H1 (cell line): Measurements from ENCODE around the gene PDZD2. TPM values are rescaled to one million over a fixed set of nuclear protein-coding genes. Genes with fewer than 3 reads are reported as not detected.

Experiments
- CTCF ChIA-PET: fragments of 300-600 bp; sonication (Branson Sonifier 250); formaldehyde crosslinking; loops from one replicate; lab custom pipeline; 2021; ENCODE audit not compliant: partially characterized antibody; lab: Charles Lee
- POLR2A ChIA-PET: fragments of 300-600 bp; sonication (Branson Sonifier 250); formaldehyde crosslinking; loops from one replicate; lab custom pipeline; 2021; ENCODE audit warnings: inconsistent platforms; ENCODE audit not compliant: partially characterized antibody; lab: Charles Lee
- DNase-seq, 2 experiments: peaks; one replicate each; pipeline versions ENCODE4 v3.0.0 to v3.0.0-alpha.2; 2010 to 2022; ENCODE audit warnings: low spot score in 2 of 2, low read depth in 1 of 2, mixed read lengths in 1 of 2
- FAIRE-seq: peaks from 2 replicates; lab custom pipeline; 2011; peaks lifted over from hg19 to GRCh38; lab: Jason Lieb, UNC
- H2AFZ ChIP-seq: 2 replicates; pipeline ENCODE4 v1.8.1; 2012; ENCODE audit warnings: low read length, inconsistent platforms
- H2AK5ac ChIP-seq: 2 replicates; pipeline ENCODE4 v1.6.1; 2013; ENCODE audit warnings: low read depth, low read length
- H2BK120ac ChIP-seq: replicated peaks from 2 replicates; pipeline ENCODE3; 2013; ENCODE audit warnings: low read depth, low read length, inconsistent platforms
- H2BK12ac ChIP-seq: 2 replicates; pipeline ENCODE4 v1.6.1; 2013; ENCODE audit warnings: low read depth, low read length
- H2BK15ac ChIP-seq: 2 replicates; pipeline ENCODE4 v1.6.1; 2013; ENCODE audit warnings: low read length
- H2BK20ac ChIP-seq: 2 replicates; pipeline ENCODE4 v1.6.1; 2013; ENCODE audit warnings: low read length
- H2BK5ac ChIP-seq: 2 replicates; pipeline ENCODE4 v1.6.1; 2013; ENCODE audit warnings: low read depth, low read length
- H3K14ac ChIP-seq: 2 replicates; pipeline ENCODE4 v1.6.1; 2013; ENCODE audit warnings: inconsistent platforms; ENCODE audit not compliant: insufficient read length
- H3K18ac ChIP-seq: 2 replicates; pipeline ENCODE4 v1.6.1; 2013; ENCODE audit warnings: low read length; ENCODE audit errors: extremely low read depth
- H3K23ac ChIP-seq: 2 replicates; pipeline ENCODE4 v1.6.1; 2013; ENCODE audit warnings: inconsistent platforms; ENCODE audit not compliant: insufficient read length
- H3K23me2 ChIP-seq: 2 replicates; pipeline ENCODE4 v1.6.1; 2013; ENCODE audit warnings: low read depth, low read length
- H3K27ac ChIP-seq: 2 replicates; pipeline ENCODE4 v1.6.1; 2011; ENCODE audit warnings: low read depth, low read length, inconsistent platforms
- H3K27me3 ChIP-seq, 4 experiments: replicated peaks in 1 of 4; 1 replicate in 1 of 4; 2 replicates in 3 of 4; pipeline versions ENCODE4 v1.6.1 to v1.8.1; 2011 to 2013; ENCODE audit warnings: low read length in 3 of 4, mild to moderate bottlenecking in 3 of 4, inconsistent platforms in 2 of 4, mixed read lengths in 2 of 4, moderate library complexity in 1 of 4; ENCODE audit not compliant: control insufficient read depth in 3 of 4, insufficient read depth in 3 of 4; ENCODE audit errors: extremely low read depth in 1 of 4
- H3K36me3 ChIP-seq, 4 experiments: 2 replicates each; pipeline versions ENCODE4 v1.6.1 to v1.8.1; 2011 to 2013; ENCODE audit warnings: mild to moderate bottlenecking in 4 of 4, low read length in 3 of 4, moderate library complexity in 2 of 4, control low read depth in 1 of 4, inconsistent platforms in 1 of 4; ENCODE audit not compliant: insufficient read depth in 4 of 4, control insufficient read depth in 2 of 4
- H3K4ac ChIP-seq: replicated peaks from 2 replicates; pipeline ENCODE3; 2013; ENCODE audit warnings: low read length, low read depth, mixed read lengths, inconsistent platforms; ENCODE audit not compliant: insufficient read length
- H3K4me1 ChIP-seq, 4 experiments: replicated peaks in 1 of 4; 1 replicate in 1 of 4; 2 replicates in 3 of 4; pipeline versions ENCODE4 v1.6.1 to v1.8.1; 2011 to 2013; ENCODE audit warnings: low read length in 3 of 4, inconsistent platforms in 2 of 4, mixed read lengths in 1 of 4; ENCODE audit not compliant: insufficient read depth in 4 of 4, control insufficient read depth in 3 of 4
- H3K4me2 ChIP-seq, 2 experiments: 2 replicates each; pipeline versions ENCODE4 v1.6.1 to v1.8.1; 2011 to 2013; ENCODE audit warnings: low read depth in 2 of 2, low read length in 2 of 2, control low read depth in 1 of 2, inconsistent platforms in 1 of 2, mild to moderate bottlenecking in 1 of 2; ENCODE audit not compliant: insufficient read depth in 1 of 2
- H3K4me3 ChIP-seq, 4 experiments: fragments of 200-600, 300-600 bp in 1 of 4; sonication (generic), shearing (Covaris generic), sonication (Bioruptor Twin) in 1 of 4; 2 replicates each; pipeline versions ENCODE4 v1.5.1 to v1.8.1; 2011 to 2016; ENCODE audit warnings: low read length in 4 of 4, low read depth in 3 of 4, control low read depth in 2 of 4, inconsistent platforms in 2 of 4, mild to moderate bottlenecking in 2 of 4, mixed read lengths in 1 of 4, moderate library complexity in 1 of 4; ENCODE audit not compliant: insufficient read depth in 2 of 4; ENCODE audit errors: extremely low read depth in 1 of 4
- H3K56ac ChIP-seq: replicated peaks from 2 replicates; pipeline ENCODE3; 2013; ENCODE audit warnings: low read depth, mild to moderate bottlenecking, mixed read lengths, low read length, inconsistent platforms; ENCODE audit not compliant: insufficient read length
- H3K79me1 ChIP-seq: 2 replicates; pipeline ENCODE4 v1.6.1; 2013; ENCODE audit warnings: low read depth, low read length, control low read depth
- H3K79me2 ChIP-seq, 2 experiments: 2 replicates each; pipeline versions ENCODE4 v1.6.1 to v1.8.1; 2012 to 2013; ENCODE audit warnings: low read length in 2 of 2, mild to moderate bottlenecking in 2 of 2, inconsistent platforms in 1 of 2; ENCODE audit not compliant: insufficient read depth in 2 of 2, control insufficient read depth in 1 of 2
- H3K9ac ChIP-seq, 4 experiments: replicated peaks in 1 of 4; 1 replicate in 1 of 4; 2 replicates in 3 of 4; pipeline versions ENCODE4 v1.6.1 to v1.8.1; 2011 to 2013; ENCODE audit warnings: low read depth in 3 of 4, low read length in 3 of 4, control low read depth in 2 of 4, mild to moderate bottlenecking in 2 of 4, moderate library complexity in 2 of 4, inconsistent platforms in 1 of 4; ENCODE audit errors: extremely low read depth in 1 of 4
- H3K9me3 ChIP-seq, 2 experiments: 2 replicates each; pipeline versions ENCODE4 v1.6.1 to v1.8.1; 2012 to 2013; ENCODE audit warnings: mild to moderate bottlenecking in 2 of 2, moderate library complexity in 2 of 2, control low read depth in 1 of 2, inconsistent platforms in 1 of 2, low read depth in 1 of 2, low read length in 1 of 2, mixed read lengths in 1 of 2; ENCODE audit not compliant: insufficient read depth in 2 of 2
- H4K20me1 ChIP-seq, 2 experiments: replicated peaks in 1 of 2; 2 replicates each; pipeline versions ENCODE3 to v1.8.1; 2011 to 2013; ENCODE audit warnings: inconsistent platforms in 2 of 2, low read length in 2 of 2, mild to moderate bottlenecking in 1 of 2; ENCODE audit not compliant: insufficient read depth in 2 of 2, control insufficient read depth in 1 of 2
- H4K5ac ChIP-seq: 2 replicates; pipeline ENCODE4 v1.6.1; 2013; ENCODE audit warnings: low read length, low read depth, mixed read lengths, inconsistent platforms; ENCODE audit not compliant: insufficient read length
- H4K8ac ChIP-seq: 2 replicates; pipeline ENCODE4 v1.8.0; 2013; ENCODE audit warnings: mild to moderate bottlenecking, moderate library complexity, low read length, inconsistent platforms; ENCODE audit not compliant: insufficient read depth; ENCODE audit errors: extremely low read depth
- H4K91ac ChIP-seq: replicated peaks from 2 replicates; pipeline ENCODE3; 2013; ENCODE audit warnings: low read length, mixed read lengths, inconsistent platforms; ENCODE audit not compliant: insufficient read length
- ASH2L ChIP-seq: fragments of 200-600, 300-600 bp; sonication (generic); IDR thresholded peaks from one replicate; pipeline ENCODE4 v1.7.1; 2017; ENCODE audit warnings: low read length
- CBX8 ChIP-seq: fragments of 300-800, 300-1000 bp; sonication (generic); IDR thresholded peaks from 2 replicates; pipeline ENCODE4 v1.7.1; 2016; ENCODE audit warnings: low read depth, low read length, borderline replicate concordance
- MAFK ChIP-seq: IDR thresholded peaks from 2 replicates; pipeline ENCODE4 v1.6.1; 2012; ENCODE audit warnings: low read depth, mild to moderate bottlenecking, improper control_type of control experiment, low read length
- POLR2A ChIP-seq, 2 experiments: IDR thresholded peaks; 1 replicate in 1 of 2; 2 replicates in 1 of 2; pipeline ENCODE4 v1.6.1; 2011; ENCODE audit warnings: low read depth in 2 of 2, low read length in 2 of 2, mild to moderate bottlenecking in 2 of 2; ENCODE audit errors: control extremely low read depth in 1 of 2
- SAP30 ChIP-seq: fragments of 300-600 bp; sonication (generic); IDR thresholded peaks from 2 replicates; pipeline ENCODE4 v1.7.1; 2012; ENCODE audit warnings: low read length, moderate library complexity, mild to moderate bottlenecking, inconsistent platforms; ENCODE audit not compliant: insufficient read depth, insufficient replicate concordance
- SUZ12 ChIP-seq: fragments of 200-600 bp; sonication (generic); IDR thresholded peaks from 2 replicates; pipeline ENCODE4 v1.6.1; 2012; ENCODE audit warnings: mild to moderate bottlenecking, inconsistent platforms, low read length, moderate library complexity, mixed read lengths
- WGBS, 2 experiments: shearing (Covaris generic) in 1 of 2; methylation state at CpG; one replicate each; pipeline versions ENCODE4 v1.1.6 to v1.1.7; 2013 to 2015; ENCODE audit warnings: low lambda C conversion rate in 2 of 2, mixed read lengths in 2 of 2, inconsistent platforms in 1 of 2, low coverage in 1 of 2, missing lambda C conversion rate in 1 of 2; ENCODE audit not compliant: insufficient replicate concordance in 2 of 2, insufficient coverage in 1 of 2, insufficient read length in 1 of 2; ENCODE audit errors: extremely low coverage in 1 of 2, missing lambda C conversion rate in 1 of 2; 5-methylcytosine and 5-hydroxymethylcytosine counted together
- polyA plus RNA-seq, 7 experiments: library from polyadenylated mRNA; depleted of rRNA in 3 of 7; stranded (reverse) in 5 of 7; unstranded in 2 of 7; fragments of >200 nt in 5 of 7; fragments of 200-250 nt in 2 of 7; gene quantifications; 1 replicate in 5 of 7; 2 replicates in 1 of 7; 4 replicates in 1 of 7; pipeline versions ENCODE4 v1.2.1 to v1.2.3, GENCODE V29; 2011 to 2013; ENCODE audit warnings: missing spikeins in 2 of 7, mixed read lengths in 2 of 7
- total RNA-seq: library from RNA; stranded (reverse); fragmentation: NEBNext Ultra II Directional; extraction: Animal tissue kit (Norgen Biotek cat#: 25700); gene quantifications from 2 replicates; pipeline ENCODE4 v1.2.1, GENCODE V29; 2021
- TF ChIP-seq, protein P1 (sequence below): IDR thresholded peaks from 2 replicates; pipeline ENCODE4 v1.6.1; 2011; ENCODE audit warnings: low read length, improper control_type of control experiment
- TF ChIP-seq, protein P2 (sequence below), 3 experiments: IDR thresholded peaks; 1 replicate in 2 of 3; 2 replicates in 1 of 3; pipeline versions ENCODE4 v1.5.1 to v1.6.1; 2011; ENCODE audit warnings: low read length in 3 of 3, mild to moderate bottlenecking in 3 of 3, inconsistent platforms in 2 of 3, low read depth in 1 of 3, moderate library complexity in 1 of 3; ENCODE audit not compliant: insufficient read depth in 1 of 3; ENCODE audit errors: control extremely low read depth in 1 of 3

Gene PDZD2
- total and polyA plus RNA-seq, 2 of the 8 experiments (the other 6 are each of a cell fraction or from before 2014, with no cell fraction given) = 1.2 to 6.8 TPM

DNA sequence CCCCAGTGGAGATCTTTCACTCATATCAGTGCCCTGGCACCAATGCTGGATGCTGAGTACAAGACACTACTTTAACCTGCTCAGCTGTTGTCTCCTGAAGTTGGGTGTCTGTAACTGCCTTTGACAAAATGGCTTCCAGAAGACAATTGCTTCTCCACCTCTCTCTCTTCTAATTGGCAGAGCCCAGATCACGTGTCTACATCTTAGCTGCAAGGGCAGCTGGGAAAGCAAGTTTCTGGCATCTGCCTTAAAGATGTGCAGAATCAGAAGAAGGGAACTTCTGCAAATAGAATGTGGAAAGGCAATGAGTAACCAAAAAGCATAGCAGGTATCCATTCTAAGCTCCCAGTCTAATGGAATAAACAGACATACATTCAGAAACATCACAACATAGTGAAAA is 81.1 kb downstream of the PDZD2 start:
- H3K79me2 ChIP-seq = no peaks in the 10 kb centered on the region
- CTCF ChIA-PET = interaction anchor here (0.7 to 0.9 kb wide), 2 partner anchors 9 to 75 kb away, joined by 3 read pairs; no protein-coding TSS in a partner anchor
- H2AFZ ChIP-seq = no peak overlapping the region
- no peak overlapping the region for H3K27ac ChIP-seq
- no peak overlapping the region for H2BK12ac ChIP-seq
- H4K20me1 ChIP-seq = no peaks in the 10 kb centered on the region
- H2BK20ac ChIP-seq = no peak overlapping the region
- H2BK120ac ChIP-seq = no peak overlapping the region
- H4K8ac ChIP-seq = no peak overlapping the region
- H3K23me2 ChIP-seq = no peaks in the 10 kb centered on the region
- no peak overlapping the region for H4K91ac ChIP-seq
- POLR2A ChIA-PET = no interaction called here
- H4K5ac ChIP-seq = no peak overlapping the region
- H3K18ac ChIP-seq = no peak overlapping the region
- no peak overlapping the region for H3K23ac ChIP-seq
- no peak for DNase-seq
- no peak for TF ChIP-seq POLR2A (IDR thresholded peaks at IDR 0.05; ENCODE audit: control extremely low read depth in 1 of 2, low read depth in 2 of 2, low read length in 2 of 2)
- TF ChIP-seq MAFK = no peak
- no peak for TF ChIP-seq ASH2L
- TF ChIP-seq CBX8 = no peak
- no peak for TF ChIP-seq SUZ12
- TF ChIP-seq SAP30 = no peak
- TF ChIP-seq, protein P1, sequence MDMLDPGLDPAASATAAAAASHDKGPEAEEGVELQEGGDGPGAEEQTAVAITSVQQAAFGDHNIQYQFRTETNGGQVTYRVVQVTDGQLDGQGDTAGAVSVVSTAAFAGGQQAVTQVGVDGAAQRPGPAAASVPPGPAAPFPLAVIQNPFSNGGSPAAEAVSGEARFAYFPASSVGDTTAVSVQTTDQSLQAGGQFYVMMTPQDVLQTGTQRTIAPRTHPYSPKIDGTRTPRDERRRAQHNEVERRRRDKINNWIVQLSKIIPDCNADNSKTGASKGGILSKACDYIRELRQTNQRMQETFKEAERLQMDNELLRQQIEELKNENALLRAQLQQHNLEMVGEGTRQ = no peak
- TF ChIP-seq, protein P2, sequence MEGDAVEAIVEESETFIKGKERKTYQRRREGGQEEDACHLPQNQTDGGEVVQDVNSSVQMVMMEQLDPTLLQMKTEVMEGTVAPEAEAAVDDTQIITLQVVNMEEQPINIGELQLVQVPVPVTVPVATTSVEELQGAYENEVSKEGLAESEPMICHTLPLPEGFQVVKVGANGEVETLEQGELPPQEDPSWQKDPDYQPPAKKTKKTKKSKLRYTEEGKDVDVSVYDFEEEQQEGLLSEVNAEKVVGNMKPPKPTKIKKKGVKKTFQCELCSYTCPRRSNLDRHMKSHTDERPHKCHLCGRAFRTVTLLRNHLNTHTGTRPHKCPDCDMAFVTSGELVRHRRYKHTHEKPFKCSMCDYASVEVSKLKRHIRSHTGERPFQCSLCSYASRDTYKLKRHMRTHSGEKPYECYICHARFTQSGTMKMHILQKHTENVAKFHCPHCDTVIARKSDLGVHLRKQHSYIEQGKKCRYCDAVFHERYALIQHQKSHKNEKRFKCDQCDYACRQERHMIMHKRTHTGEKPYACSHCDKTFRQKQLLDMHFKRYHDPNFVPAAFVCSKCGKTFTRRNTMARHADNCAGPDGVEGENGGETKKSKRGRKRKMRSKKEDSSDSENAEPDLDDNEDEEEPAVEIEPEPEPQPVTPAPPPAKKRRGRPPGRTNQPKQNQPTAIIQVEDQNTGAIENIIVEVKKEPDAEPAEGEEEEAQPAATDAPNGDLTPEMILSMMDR (IDR thresholded peaks at IDR 0.05; ENCODE audit: control extremely low read depth in 1 of 3, insufficient read depth in 1 of 3, low read depth in 1 of 3, low read length in 3 of 3) = no peak
- TF ChIP-seq, all 59 proteins: peak for 0
- Histone ChIP-seq H3K36me3 (no peaks in the 10 kb centered on the region), H3K4me3 (no peak overlapping the region), H3K14ac (no peak overlapping the region), H3K4me1 (no peaks in the 10 kb centered on the region; a peak in 2 of 7 replicates), H2BK5ac (no peak overlapping the region), H2BK15ac (no peak overlapping the region), H3K9me3 (no peaks in the 10 kb centered on the region), H3K4ac (no peak overlapping the region), H3K79me1 (no peaks in the 10 kb centered on the region), H2AK5ac (no peak overlapping the region), H3K4me2 (no peak overlapping the region), H3K27me3 (no peaks in the 10 kb centered on the region), H3K56ac (no peak overlapping the region), H3K9ac (no peak overlapping the region)
- FAIRE-seq = no peak
- WGBS, 2 experiments = 93% methylated on average over 1 of the region's 1 CpG; no CpG with 5 or more reads in 1 of the 2 experiments
